K562 (cell line): ENCODE data around the gene FCHO2.

Experiments used
- CTCF ChIP-seq, 3 experiments: IDR thresholded peaks in 2 of 3; conservative IDR thresholded peaks in 1 of 3; 2 replicates each; pipeline ENCODE4 v1.5.1; 2011 to 2012; ENCODE audit warnings: low read length in 3 of 3, mild to moderate bottlenecking in 3 of 3, control low read depth in 2 of 3, improper control_type of control experiment in 1 of 3, inconsistent platforms in 1 of 3, low read depth in 1 of 3, mixed read lengths in 1 of 3, moderate library complexity in 1 of 3; ENCODE audit not compliant: insufficient read depth in 2 of 3
- KLF16 ChIP-seq: IDR thresholded peaks from 2 replicates; pipeline ENCODE4 v1.6.1; 2016; ENCODE audit warnings: antibody characterized with exemption
- NR2C2 ChIP-seq, 2 experiments: fragments of 200-800 bp in 1 of 2; sonication (Bioruptor generic) in 1 of 2; sonication (generic) in 1 of 2; formaldehyde crosslinking in 1 of 2; IDR thresholded peaks; 2 replicates each; pipeline versions ENCODE4 v1.6.1 to v1.8.0; 2016 to 2022; ENCODE audit warnings: mild to moderate bottlenecking in 1 of 2, missing compliant biosample characterization in 1 of 2, missing genetic modification characterization in 1 of 2, missing genetic modification reagents in 1 of 2
- NR3C1 ChIP-seq: sonication (generic); formaldehyde crosslinking; IDR thresholded peaks from 2 replicates; pipeline ENCODE4 v1.8.1; 2022; ENCODE audit warnings: missing genetic modification reagents
- POU5F1 ChIP-seq: fragments of 150-350 bp; IDR thresholded peaks from 2 replicates; pipeline ENCODE4 v1.6.1; 2014; ENCODE audit warnings: borderline replicate concordance, low read length, low read depth, mild to moderate bottlenecking; ENCODE audit not compliant: partially characterized antibody
- SETDB1 ChIP-seq: IDR thresholded peaks from one replicate; pipeline ENCODE4 v1.6.1; 2012; ENCODE audit warnings: low read length, control low read depth, inconsistent platforms
- SMC3 ChIP-seq: conservative IDR thresholded peaks from 2 replicates; pipeline ENCODE4 v1.6.1; 2011; ENCODE audit warnings: low read depth, low read length, improper control_type of control experiment; ENCODE audit not compliant: insufficient read depth
- ZNF3 ChIP-seq: fragments of 250-450 bp; sonication (Bioruptor Pico); IDR thresholded peaks from 2 replicates; pipeline ENCODE4 v1.5.0; 2021; ENCODE audit warnings: mild to moderate bottlenecking, moderate library complexity

DNA sequence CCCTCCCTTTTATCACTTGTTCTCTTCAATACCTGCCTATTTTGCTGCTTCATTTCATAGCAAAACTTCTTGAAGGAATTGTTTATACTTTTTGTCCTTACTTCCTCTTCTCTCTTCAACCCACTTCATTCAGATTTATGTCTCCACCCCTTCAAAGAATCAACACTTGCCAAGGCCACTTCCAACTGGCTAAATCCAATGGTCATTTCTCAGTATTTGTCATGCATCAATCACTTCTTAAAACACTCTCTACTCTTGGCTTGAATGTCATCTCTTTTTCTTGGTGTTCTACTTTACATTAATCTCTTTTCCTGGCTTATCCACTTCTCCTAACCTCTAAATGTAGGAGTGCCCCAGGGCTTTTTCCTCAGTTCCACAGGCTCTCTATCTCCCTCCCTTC lies 8.3 kb upstream of the FCHO2 start:
- no peak for TF ChIP-seq CTCF (IDR thresholded peaks at IDR 0.05 in 2 of 3, conservative IDR thresholded peaks at IDR 0.05 in 1 of 3; ENCODE audit: insufficient read depth in 2 of 3, low read depth in 1 of 3, low read length in 3 of 3)
- TF ChIP-seq NR2C2 (CRISPR knock-in tag; IDR thresholded peaks at IDR 0.05), result no peak
- TF ChIP-seq NR2C2 (tag; IDR thresholded peaks at IDR 0.05), result no peak
- no peak for TF ChIP-seq NR3C1 (CRISPR knock-in tag)
- no peak for TF ChIP-seq SETDB1
- no peak for TF ChIP-seq POU5F1
- TF ChIP-seq KLF16, result no peak
- TF ChIP-seq ZNF3 (CRISPR knock-in tag), result no peak
- no peak for TF ChIP-seq SMC3
